ENCODE measurements around the gene DPP6.
"Not testable (repeated sequence)": the region's sequence is repeated elsewhere in the genome, so short reads cannot be mapped to it uniquely, and the experiment has no call there.

The DPP6 gene

DNA sequence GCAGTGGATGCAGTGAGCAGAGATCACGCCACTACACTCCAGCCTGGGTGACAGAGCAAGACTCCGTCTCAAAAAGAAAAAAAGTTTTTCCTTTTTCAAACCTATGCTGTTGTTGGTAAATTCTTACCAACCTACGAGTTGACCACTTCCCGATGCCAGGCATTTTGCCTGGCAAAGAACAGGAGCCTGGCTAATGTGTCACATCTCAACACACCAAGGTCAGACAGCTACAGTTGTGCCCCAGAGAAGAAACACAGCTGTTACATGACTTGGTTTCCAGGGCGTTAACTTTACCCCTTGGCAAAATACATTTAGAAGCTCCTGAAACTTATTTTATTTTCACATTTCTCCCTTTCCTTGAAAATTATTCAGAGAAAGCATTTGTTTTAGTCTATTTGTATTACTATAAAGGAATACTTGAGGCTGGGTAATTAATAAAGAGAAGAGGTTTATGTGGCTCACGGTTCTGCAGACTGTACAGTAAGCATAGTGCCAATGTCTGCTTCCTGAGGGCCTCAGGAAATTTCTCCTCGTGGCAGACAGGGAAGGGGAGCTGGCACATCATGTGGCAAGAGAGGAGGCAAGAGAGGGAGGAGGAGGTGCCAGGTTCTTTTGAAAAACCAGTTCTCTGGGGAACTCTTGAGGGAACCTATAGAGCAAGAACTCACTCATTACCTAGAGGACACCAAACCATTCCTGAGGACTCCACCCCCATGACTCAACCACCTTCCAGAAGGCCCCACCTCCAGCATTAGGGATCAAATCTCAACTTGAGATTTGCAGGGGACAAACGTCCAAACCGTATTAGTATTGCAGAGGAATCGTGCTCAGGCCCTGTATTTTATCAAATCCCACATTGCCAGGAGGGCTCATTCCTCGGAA is 867.4 kb downstream of the DPP6 start:
- Histone ChIP-seq H3K36me3 (ENCODE audit: low read depth) (no peaks in the 10 kb centered on the region), H3K27me3 (ENCODE audit: insufficient read depth, poor library complexity, severe bottlenecking) (no peaks in the 10 kb centered on the region), H3K4me1 (ENCODE audit: insufficient read depth, poor library complexity, severe bottlenecking) (no peaks in the 10 kb centered on the region), H3K9me3 (ENCODE audit: severe bottlenecking) (no peaks in the 10 kb centered on the region), H3K4me3 (ENCODE audit: severe bottlenecking) (no peak overlapping the region), H3K27ac (ENCODE audit: poor library complexity, severe bottlenecking) (no peak overlapping the region)
- DNase-seq (ENCODE audit: low spot score) (no peak), ATAC-seq (ENCODE audit: low read depth) (peak; percentile 60; the same call in 2 of the 3 replicates)
- TF ChIP-seq, protein P1, sequence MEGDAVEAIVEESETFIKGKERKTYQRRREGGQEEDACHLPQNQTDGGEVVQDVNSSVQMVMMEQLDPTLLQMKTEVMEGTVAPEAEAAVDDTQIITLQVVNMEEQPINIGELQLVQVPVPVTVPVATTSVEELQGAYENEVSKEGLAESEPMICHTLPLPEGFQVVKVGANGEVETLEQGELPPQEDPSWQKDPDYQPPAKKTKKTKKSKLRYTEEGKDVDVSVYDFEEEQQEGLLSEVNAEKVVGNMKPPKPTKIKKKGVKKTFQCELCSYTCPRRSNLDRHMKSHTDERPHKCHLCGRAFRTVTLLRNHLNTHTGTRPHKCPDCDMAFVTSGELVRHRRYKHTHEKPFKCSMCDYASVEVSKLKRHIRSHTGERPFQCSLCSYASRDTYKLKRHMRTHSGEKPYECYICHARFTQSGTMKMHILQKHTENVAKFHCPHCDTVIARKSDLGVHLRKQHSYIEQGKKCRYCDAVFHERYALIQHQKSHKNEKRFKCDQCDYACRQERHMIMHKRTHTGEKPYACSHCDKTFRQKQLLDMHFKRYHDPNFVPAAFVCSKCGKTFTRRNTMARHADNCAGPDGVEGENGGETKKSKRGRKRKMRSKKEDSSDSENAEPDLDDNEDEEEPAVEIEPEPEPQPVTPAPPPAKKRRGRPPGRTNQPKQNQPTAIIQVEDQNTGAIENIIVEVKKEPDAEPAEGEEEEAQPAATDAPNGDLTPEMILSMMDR (IDR thresholded peaks at IDR 0.05; ENCODE audit: poor library complexity, severe bottlenecking), result no peak

- ATAC-seq (ENCODE audit: low read depth), result not testable (repeated sequence)
Observed at GRCh38 chr7:154922472-154922871, 870.3 kb downstream of the DPP6 start.

GRCh38 chr7:154927624-154928125 is 875.5 kb downstream of the DPP6 start:
- H3K4me1 ChIP-seq (ENCODE audit: insufficient read depth, poor library complexity, severe bottlenecking), result no peaks in the 10 kb centered on the region
- H3K36me3 ChIP-seq (ENCODE audit: low read depth), result no peaks in the 10 kb centered on the region
- ATAC-seq (ENCODE audit: low read depth), result peak; percentile 44; the same call in 1 of the 3 replicates
- no peaks in the 10 kb centered on the region for H3K9me3 ChIP-seq (ENCODE audit: severe bottlenecking)
- no peak for DNase-seq (ENCODE audit: low spot score)
- TF ChIP-seq, protein P1 (IDR thresholded peaks at IDR 0.05; ENCODE audit: poor library complexity, severe bottlenecking), result peak; percentile 84
- no peaks in the 10 kb centered on the region for H3K27me3 ChIP-seq (ENCODE audit: insufficient read depth, poor library complexity, severe bottlenecking)
- peak overlapping the region; percentile 45 for H3K27ac ChIP-seq (ENCODE audit: poor library complexity, severe bottlenecking)
- H3K4me3 ChIP-seq (ENCODE audit: severe bottlenecking), result peak overlapping the region; percentile 43

More at GRCh38 chr7:154922472-154922871, 870.3 kb downstream of the DPP6 start:
- not testable (repeated sequence) for H3K36me3 ChIP-seq (ENCODE audit: low read depth); H3K27ac ChIP-seq (ENCODE audit: poor library complexity, severe bottlenecking); DNase-seq (ENCODE audit: low spot score); H3K27me3 ChIP-seq (ENCODE audit: insufficient read depth, poor library complexity, severe bottlenecking); H3K4me3 ChIP-seq (ENCODE audit: severe bottlenecking); H3K9me3 ChIP-seq (ENCODE audit: severe bottlenecking); H3K4me1 ChIP-seq (ENCODE audit: insufficient read depth, poor library complexity, severe bottlenecking)

GRCh38 chr7:154928136-154929005 is 876.2 kb downstream of the DPP6 start:
- no peak for DNase-seq (ENCODE audit: low spot score)
- Histone ChIP-seq H3K4me3 (ENCODE audit: severe bottlenecking) (peak overlapping the region; percentile 43), H3K36me3 (ENCODE audit: low read depth) (no peaks in the 10 kb centered on the region), H3K27ac (ENCODE audit: poor library complexity, severe bottlenecking) (peak overlapping the region; percentile 45), H3K27me3 (ENCODE audit: insufficient read depth, poor library complexity, severe bottlenecking) (no peaks in the 10 kb centered on the region), H3K4me1 (ENCODE audit: insufficient read depth, poor library complexity, severe bottlenecking) (no peaks in the 10 kb centered on the region), H3K9me3 (ENCODE audit: severe bottlenecking) (no peaks in the 10 kb centered on the region)
- TF ChIP-seq, protein P1 (IDR thresholded peaks at IDR 0.05; ENCODE audit: poor library complexity, severe bottlenecking), result no peak
- ATAC-seq (ENCODE audit: low read depth), result peak; percentile 76

All from RWPE2 (cell line).